HG03354 (cell line): ENCODE data around the gene RAD51B.
"Not testable (repeated sequence)": the region's sequence is repeated elsewhere in the genome, so short reads cannot be mapped to it uniquely, and the experiment has no call there.

Experiments used
- ATAC-seq: cut with Tn5 transposase; IDR thresholded peaks from one replicate; pipeline ENCODE4 v1.9.1; 2021; ENCODE audit warnings: mild to moderate bottlenecking; ENCODE audit not compliant: unreplicated experiment, poor library complexity, severe bottlenecking

Gene RAD51B

DNA sequence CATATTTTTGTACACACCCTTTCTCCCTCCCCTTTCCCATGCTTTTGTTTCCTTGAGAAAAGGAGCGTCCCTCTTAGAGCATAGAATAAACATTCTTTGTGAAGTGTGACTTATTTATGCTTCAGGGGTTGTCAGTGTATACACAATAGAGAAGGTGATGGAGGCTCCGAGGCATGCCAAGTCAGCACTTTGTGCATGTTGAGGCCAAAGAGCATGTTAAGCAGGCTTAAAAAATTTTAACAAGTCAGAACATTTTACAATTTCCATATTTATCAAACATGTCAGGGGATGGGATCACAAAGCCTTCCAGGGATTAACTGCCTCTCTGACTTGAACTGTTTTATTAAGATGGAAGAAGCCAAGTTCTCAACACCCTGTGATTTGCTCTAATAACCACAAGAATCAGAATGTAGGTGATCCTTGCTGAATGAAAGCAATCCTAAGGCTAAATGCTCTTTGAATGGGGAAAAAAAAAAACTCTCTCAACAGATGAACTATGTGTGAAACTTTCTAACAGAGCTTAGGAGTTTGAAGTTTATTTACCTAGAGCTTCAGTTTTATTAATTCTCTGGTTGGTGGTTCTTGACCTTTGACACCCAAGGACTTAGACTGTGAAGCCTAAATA is 223.1 kb downstream of the RAD51B start:
- ATAC-seq = no peak

DNA sequence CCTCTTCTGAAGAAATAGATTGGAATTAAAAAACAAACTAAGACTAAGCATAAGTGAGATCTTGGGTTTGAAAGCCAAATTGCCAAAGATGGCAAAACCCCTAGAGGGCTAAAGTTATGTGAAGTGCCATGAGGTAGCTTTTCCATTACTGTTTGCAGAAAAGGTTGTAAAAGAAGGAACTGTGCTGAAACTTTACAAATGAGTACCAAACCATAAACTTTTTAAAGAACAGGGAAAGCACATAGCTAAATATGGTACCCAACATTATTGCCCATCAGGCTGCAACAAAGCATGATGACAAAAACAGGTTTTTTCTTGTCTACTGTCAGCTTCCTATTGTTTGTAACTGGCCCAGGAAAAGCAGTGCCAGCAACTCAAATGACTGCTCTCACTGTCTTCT is 224.2 kb downstream of the RAD51B start:
- no peak for ATAC-seq

DNA sequence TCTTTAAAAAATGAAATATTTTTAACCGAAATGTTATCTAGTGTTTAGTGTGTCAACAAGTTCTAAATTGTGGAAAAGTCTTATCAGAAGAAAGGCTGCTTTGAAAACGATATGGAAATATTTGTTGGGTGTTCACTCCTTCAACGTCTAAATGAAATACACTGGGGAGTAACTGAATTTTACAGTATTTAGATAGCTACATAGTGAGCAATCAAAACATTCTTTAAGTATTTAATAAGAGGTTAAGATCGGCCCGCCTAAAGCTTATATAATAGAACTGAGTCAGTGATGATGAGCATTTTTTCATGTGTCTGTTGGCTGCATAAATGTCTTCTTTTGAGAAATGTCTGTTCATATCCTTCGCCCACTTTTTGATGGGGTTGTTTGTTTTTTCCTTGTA is 228.3 kb downstream of the RAD51B start:
- no peak for ATAC-seq

DNA sequence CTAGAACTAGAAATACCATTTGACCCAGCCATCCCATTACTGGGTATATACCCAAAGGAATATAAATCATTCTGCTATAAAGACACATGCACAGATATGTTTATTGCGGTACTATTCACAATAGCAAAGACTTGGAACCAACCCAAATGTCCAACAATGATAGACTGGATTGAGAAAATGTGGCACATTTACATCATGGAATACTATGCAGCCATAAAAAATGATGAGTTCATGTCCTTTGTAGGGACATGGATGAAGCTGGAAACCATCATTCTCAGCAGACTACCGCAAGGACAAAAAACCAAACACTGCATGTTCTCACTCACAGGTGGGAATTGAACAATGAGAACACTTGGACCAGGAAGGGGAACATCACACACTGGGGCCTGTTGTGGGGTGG is 229.2 kb downstream of the RAD51B start:
- not testable (repeated sequence) for ATAC-seq

DNA sequence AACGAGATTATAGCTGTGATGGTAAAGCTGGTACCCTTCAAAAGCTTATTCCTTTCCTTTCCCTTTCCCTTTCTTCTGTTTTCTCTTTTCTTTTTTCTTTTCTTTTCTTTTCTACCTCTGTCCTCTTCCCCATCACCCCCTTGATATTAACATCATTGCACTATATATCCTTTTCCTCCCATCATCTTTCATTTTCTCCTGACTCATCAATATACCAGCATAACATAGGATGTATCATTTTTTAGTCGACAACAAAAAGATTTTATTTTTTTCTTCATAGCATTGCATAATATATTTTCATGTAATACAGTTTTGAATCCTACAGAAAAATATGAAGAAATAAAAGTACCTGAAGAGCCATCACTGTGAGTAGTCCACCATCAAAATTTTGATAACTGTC is 230.6 kb downstream of the RAD51B start:
- no peak for ATAC-seq

DNA sequence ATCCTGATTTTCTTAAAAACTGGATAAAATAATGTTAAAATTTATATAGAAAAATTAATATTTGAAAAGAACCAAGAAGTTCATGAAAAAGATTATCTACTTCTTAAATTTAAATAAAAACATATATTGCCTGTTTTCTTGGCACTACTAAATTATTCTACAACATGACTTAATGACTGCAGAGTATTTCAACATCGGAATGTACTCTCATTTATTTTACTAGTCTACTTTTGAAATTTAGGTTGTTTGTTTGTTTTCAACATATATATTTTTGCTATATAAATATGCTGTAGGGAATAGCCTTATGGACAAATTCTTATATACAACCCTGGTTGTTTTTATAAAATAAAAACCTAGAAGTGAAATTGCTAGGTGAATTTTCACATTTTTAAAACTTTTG is 231.6 kb downstream of the RAD51B start:
- ATAC-seq = no peak

DNA sequence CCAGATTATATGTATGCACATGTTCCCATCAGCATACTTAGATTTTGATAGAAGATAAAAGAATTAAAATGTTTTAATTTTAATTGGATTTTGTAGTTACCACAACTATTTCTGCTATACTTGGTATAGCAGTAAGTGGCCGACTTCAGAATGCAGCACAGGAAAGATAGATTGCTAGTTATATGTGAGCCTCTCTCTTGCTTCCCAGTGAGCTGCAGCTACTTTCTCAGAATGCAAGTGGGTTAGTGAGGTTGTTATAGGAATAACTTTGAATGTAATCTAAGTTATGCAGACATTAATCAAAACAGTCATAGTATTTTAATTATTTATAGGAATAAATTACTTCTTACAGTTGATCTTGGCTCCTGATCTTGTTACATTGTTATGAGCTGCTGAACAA is 240.6 kb downstream of the RAD51B start:
- no peak for ATAC-seq

DNA sequence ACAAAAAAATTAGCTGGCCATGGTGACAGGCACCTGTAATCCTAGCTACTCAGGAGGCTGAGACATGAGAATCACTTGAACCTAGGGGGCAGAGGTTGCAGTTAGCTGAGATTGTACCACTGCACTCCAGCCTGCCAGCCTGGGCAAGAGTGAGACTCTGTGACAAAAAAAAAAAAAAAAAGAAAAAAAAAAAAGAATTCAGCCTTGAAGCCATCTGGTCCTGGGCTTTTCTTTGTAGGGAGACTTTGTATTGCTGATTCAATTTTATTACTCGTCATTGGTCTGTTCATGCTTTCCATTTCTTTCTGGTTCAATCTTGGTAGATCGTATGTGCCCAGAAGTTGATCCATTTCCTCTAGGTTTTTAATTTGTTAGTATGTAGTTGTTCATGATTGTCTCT is 243.1 kb downstream of the RAD51B start:
- no peak for ATAC-seq

DNA sequence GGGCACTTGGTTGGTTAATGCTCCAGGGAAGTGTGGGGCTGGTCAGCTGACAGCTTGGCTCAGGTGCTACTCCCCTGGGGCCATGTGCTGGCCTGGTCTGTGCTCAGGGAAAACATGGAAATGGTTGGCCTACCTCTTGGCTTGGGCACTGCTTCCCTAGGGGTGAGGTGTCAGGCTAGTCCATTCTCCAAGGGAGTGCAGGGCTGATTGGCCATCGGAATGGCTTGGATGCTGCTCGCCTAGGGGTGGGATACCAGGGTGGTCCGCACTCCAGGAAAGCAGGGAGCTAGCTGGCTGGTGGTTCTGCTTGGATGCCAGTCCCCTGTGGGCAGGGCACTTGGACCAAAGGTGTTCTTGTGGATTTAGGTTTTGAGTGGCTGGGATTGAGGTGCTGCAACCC is 245.7 kb downstream of the RAD51B start:
- no peak for ATAC-seq

DNA sequence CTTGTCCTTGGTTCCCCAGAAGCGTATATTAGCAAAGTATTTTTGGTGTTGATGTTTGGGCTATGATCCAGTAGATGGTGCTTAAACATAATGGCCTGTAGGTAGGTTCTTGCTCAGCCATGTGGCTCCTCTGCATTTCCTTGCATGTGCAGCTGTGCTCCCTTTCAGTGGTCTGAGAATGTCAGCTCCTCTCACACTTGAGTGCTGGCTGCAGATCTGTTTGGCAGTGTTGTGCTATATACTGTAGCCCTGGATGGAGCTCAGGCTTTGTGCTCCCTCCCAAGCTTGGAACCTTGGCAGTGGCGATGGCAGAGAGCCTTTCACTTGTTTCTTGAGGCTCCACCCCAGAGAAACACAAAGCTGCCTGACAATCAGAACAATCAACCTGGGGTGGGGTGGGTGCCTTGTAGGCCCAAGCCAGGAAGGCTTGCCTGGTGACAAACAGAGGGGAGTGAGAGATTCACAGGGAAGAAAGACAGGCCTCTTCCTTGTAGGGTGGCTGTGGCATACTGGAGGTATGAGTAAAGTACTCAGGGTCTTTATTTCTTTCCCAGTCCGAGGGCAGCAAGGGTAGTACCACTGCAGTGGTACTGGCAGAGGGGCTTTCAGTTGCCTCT is 255.3 kb downstream of the RAD51B start:
- no peak for ATAC-seq

DNA sequence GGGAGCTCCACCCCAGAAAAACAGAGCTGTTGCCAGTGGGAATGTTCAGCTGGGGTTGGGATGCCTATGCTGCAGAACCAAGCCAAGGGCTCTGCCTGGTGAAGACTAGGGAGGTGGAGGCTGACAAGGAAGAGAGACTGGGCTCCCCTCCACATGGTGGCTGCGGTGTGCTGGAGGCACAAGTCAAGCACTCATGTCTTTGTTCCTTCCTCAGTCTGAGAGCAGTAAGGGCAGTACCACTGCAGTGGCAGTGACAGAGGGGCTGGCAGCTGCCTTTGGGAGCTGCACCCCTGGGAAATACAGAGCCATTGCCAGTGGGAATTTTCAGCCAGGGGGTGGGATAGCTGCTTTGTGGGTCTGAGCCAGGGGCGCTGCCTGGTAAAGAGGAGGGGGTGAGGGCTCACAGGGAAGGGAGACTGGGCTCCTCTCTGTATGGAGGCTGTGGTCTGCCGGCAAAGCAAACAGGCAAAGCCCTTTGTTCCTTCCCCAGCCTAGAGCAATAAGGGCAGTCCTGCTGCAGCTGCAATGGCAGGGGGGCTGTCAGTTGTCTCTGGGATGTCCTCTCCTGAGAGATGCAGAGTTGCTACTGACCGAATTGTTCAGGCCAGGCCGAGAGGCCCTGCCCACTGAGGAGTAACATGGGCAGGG is 255.9 kb downstream of the RAD51B start:
- no peak for ATAC-seq

DNA sequence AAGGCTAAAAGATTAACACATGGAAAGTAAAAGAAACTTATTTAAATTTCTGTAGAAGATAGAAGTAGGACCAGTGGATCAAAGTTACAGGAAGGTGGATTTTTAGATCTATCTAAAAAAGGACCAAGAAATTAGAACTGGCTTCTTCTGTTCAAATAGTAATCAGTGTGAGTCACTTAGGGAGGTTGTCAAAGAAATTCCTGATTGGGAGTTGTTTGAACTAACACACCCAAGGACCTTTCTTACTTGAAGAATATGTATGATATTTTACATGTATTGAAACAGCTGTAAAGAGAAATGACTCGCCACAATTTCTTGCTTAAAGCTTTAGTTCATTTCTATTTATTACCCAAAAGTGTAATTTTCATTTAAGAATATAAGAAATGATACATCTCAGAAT is 256.9 kb downstream of the RAD51B start:
- ATAC-seq = no peak

DNA sequence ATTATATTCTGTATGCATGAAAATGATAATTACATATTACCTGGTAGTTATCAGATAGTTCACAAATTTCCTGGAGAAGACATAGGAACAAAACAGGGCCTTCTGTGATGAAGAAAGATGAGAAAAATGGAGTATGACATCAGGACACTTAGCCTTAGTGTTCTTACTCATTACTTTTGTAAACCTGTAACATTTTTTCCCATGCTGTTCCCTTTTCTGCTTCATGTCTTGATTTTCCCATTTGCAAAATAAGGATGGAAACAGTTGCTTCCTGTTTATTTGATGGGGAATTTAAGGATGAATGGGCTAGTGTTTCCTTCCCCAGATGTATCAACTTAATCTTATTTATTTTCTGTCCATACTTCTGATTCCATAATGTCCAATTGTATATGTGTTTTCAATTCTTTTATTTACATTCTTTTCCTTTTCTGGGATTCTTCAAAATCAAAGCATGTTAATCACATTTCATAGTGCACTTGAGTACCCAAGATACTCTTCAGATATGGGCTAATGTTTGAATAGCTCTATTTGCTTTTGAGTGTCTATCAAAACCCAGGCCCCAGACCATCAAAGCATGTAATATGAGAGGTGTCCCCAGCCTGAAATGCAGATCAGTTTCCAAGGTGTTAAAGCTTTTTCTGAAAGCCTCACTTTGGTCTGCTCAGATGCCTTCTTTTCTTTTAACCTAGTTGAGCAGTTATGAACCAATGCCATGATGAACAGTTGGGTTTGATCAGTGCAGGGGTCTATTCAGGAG is 260.5 kb downstream of the RAD51B start:
- no peak for ATAC-seq

DNA sequence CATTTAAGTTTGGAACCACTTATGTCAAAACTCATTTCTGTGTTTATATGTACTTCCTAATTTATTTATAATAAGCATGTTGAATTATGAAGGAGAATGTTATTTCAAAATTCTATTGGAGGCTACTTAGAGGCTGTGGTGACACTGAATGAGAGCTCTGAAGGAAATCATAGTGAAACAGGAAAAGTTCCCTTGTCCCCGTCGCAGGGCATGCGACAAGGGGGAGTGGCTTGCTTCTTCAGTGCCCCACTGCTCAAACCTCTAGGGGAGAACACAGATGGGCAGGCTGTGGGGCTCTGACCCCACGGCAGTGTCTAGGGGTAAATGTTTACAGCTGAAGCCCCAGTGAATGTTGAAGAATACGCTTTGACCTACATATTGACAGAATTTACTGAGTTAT is 261.9 kb downstream of the RAD51B start:
- no peak for ATAC-seq

DNA sequence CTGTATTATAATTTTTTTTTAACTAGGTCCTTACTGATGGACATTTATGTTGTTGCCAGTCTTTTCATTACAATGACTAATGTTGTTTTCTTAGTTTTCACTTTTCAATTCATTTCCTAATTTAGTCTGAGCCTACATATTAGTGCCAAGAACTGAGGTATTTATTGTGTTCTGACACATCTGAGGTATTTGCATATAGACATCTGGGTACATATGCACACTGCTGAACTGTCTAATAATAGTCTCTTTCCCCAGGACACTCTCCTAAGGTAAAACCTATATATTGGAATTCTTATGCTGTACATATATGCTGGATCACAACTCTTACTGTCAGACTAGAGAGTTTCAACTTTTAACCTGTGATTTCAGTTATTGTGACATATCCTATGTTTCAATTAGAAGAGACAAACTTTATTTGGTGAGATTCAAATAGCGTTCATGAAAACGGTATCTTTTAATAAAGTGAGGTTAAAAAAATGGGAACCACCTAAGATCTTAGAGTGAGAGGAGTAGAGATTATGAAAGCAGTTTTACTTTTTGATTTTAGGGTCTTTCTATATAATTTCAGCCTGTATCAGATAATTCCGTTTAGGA is 263.2 kb downstream of the RAD51B start:
- ATAC-seq = no peak

DNA sequence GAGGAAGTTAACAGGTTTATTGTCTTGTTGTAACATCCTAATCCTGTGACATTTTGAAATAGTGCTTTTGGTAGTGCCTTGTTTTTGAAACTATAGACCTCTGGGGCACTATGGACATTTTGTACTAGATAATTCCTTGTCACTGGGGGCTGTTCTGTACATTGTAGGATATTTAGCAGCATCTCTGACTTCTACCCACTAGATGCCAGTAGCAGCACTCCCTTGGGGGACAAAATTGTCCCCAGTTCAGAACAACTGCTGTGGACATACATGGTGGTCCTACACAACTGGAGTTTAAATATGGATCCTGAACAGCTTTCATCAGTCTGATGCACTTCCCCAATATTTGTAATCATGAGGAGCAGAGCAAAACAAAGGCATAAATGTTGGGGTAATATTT is 264.7 kb downstream of the RAD51B start:
- no peak for ATAC-seq

DNA sequence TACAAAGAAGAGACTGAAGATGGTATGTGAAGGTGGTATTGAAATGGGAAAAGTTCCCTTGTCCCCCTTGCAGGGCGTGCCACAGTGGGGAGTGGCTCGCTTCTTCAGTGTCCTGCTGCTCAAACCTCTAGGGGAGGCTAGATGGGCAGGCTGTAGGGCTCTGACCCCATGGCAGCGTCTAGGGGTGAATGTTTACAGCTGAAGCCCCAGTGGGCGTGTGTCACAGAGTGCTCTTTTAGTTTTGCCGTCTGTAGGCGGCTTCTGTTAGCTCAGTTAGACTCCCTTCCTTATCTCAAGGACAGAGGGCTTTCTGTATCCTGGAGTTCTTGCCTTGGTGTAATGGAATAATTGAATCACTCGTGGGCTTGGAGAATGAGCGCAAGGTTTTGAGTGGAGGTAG is 266.2 kb downstream of the RAD51B start:
- no peak for ATAC-seq

DNA sequence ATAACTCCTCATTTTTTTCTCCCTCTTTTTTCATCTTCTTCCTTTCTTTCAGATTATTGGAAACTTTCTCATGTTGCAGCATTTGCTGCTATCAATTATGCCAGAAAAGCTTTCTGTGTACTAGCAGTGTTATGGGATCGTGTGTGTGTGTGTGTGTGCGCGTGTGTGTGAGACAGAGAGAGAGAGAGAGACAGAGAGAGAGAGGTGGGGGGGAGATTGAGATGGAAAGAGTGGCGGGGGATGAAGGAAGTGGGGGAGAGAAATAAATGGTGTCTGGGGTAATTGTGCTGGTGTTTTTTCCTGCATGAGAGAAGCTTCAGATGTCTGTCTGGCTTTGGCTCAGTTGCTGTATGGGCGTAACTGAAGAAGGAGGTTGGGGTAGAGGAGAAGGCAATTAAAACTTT is 268.9 kb downstream of the RAD51B start:
- ATAC-seq = no peak

DNA sequence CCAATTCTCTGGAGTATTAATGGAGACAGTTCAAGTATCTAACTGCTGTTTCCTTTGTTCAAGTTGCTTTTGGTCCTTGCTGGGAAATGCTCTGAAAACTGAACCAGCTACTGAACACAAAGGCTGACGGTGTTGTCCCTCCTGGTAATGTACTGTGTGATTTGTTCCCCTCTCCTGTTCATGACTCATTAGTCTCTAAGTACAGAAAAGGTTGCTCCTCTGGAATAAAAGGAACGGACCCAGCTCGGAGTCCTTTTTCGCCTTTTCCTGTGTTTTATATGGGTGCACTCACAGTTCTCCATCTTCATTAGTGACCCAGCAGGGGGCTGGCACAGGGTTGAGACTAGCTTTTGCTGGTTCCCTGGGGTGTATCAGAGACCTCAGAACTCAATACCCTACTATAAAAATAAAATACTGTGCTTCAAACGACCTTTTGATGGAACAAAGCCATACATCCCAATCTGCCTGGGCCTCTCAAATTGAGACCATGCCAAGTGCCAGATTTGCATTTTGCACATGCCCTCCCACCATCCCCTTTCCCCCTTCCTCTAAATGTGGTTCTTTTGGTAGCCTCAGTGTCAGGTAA is 269.7 kb downstream of the RAD51B start:
- ATAC-seq = no peak

DNA sequence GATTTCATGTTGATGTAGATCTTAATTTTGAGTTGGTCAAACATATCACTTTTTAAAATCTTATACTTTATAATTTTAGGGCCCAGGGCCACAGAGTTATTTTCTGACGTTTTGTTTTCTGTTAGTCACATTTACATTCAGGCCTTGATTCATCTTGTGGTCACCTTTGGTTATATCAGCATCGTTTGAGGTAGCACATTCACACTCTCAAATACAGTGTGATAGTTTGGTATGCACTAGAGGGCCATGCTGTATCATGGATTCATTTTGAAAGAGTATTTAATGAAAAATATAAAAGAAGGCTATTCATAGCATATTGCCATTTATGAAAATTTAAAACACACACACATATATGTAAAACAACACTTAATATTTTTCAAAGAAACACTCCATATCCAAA is 274.6 kb downstream of the RAD51B start:
- ATAC-seq = no peak
